MCF 10A (cell line): Measurements from ENCODE around the gene OPRL1. TPM values are rescaled to one million over a fixed set of nuclear protein-coding genes. Genes with fewer than 3 reads are reported as not detected.

Experiments used
- BruUV-seq: library from RNA; stranded (reverse); fragments of 400-500 nt; replicated peaks from 2 replicates; lab custom pipeline; 2021; lab: Mats Ljungman, UMichigan
- CTCF ChIA-PET: fragments of 300-600 bp; sonication (Branson Sonifier 250); formaldehyde crosslinking; extraction: SDS; loops from one replicate; lab custom pipeline; 2021; ENCODE audit warnings: antibody characterized with exemption, inconsistent platforms; lab: Yijun Ruan, JAX
- POLR2A ChIA-PET: fragments of 300-600, 350-650 bp; sonication (Branson Sonifier 250); formaldehyde crosslinking; extraction: SDS; loops from one replicate; lab custom pipeline; 2020; ENCODE audit warnings: antibody characterized with exemption, inconsistent platforms; lab: Yijun Ruan, JAX
- DNase-seq: peaks from one replicate; pipeline ENCODE4 v3.0.0-alpha.2; 2018; ENCODE audit not compliant: unreplicated experiment
- H3K27ac Mint-ChIP-seq: one replicate; pipeline ENCODE4 v1.8.0; 2022; ENCODE audit warnings: mild to moderate bottlenecking, low read depth, mixed read lengths; ENCODE audit not compliant: unreplicated experiment
- H3K27me3 Mint-ChIP-seq: one replicate; pipeline ENCODE4 v1.8.0; 2022; ENCODE audit warnings: mixed read lengths; ENCODE audit not compliant: insufficient read depth, unreplicated experiment
- H3K36me3 Mint-ChIP-seq: one replicate; pipeline ENCODE4 v1.8.0; 2022; ENCODE audit warnings: mild to moderate bottlenecking, moderate library complexity, mixed read lengths; ENCODE audit not compliant: insufficient read depth, unreplicated experiment
- H3K4me1 Mint-ChIP-seq: one replicate; pipeline ENCODE4 v1.8.0; 2022; ENCODE audit warnings: mixed read lengths; ENCODE audit not compliant: insufficient read depth, unreplicated experiment
- H3K4me3 Mint-ChIP-seq: one replicate; pipeline ENCODE4 v1.8.0; 2022; ENCODE audit warnings: mild to moderate bottlenecking, moderate library complexity, mixed read lengths; ENCODE audit not compliant: unreplicated experiment
- H3K9me3 Mint-ChIP-seq: one replicate; pipeline ENCODE4 v1.8.0; 2022; ENCODE audit warnings: mixed read lengths; ENCODE audit not compliant: unreplicated experiment
- CTCF ChIP-seq: fragments of 200-600 bp; IDR thresholded peaks from one replicate; pipeline ENCODE4 v1.8.0; 2022; ENCODE audit warnings: antibody characterized with exemption, mild to moderate bottlenecking; ENCODE audit not compliant: unreplicated experiment
- intact Hi-C: fragments of 100-400 bp; cut with micrococcal nuclease; formaldehyde crosslinking; loops from 2 replicates; pipeline ENCODE4 v1.14.1; 2022
- total RNA-seq: library from RNA; stranded (reverse); gene quantifications from 2 replicates; pipeline ENCODE4 v1.2.3, GENCODE V29; 2022

OPRL1 gene
- total RNA-seq, 1 experiment from 2014 or later, result 0.12 TPM

GRCh38 chr20:64095927-64096326 lies 16.0 kb downstream of the OPRL1 start:
- intact Hi-C loops, result no loop called here
- TF ChIP-seq CTCF, result no peak
- peaks cover 8% of the 10 kb centered on the region for H3K9me3 Mint-ChIP-seq
- H3K36me3 Mint-ChIP-seq, result no peaks in the 10 kb centered on the region
- CTCF ChIA-PET, result interaction anchor here (0.6 to 1.5 kb wide), 4 partner anchors 12 to 57 kb away, joined by 3 to 7 read pairs (median 4); partner anchors contain the start of gene LKAAEAR1
- H3K4me1 Mint-ChIP-seq, result no peaks in the 10 kb centered on the region
- H3K27ac Mint-ChIP-seq, result no peak overlapping the region
- H3K27me3 Mint-ChIP-seq, result peaks cover 4% of the 10 kb centered on the region
- no peak overlapping the region for H3K4me3 Mint-ChIP-seq
- POLR2A ChIA-PET, result no interaction called here
- BruUV-seq, result no TSS peak
- DNase-seq, result no peak

- ChIA-PET CTCF (interaction anchor here (0.6 to 1.5 kb wide), 4 partner anchors 13 to 58 kb away, joined by 3 to 7 read pairs (median 4); partner anchors contain the start of gene LKAAEAR1), POLR2A (no interaction called here)
- H3K4me1 Mint-ChIP-seq, result no peaks in the 10 kb centered on the region
- H3K4me3 Mint-ChIP-seq, result no peak overlapping the region
- BruUV-seq, result no TSS peak
- no peak for DNase-seq
- peaks cover 10% of the 10 kb centered on the region for H3K27me3 Mint-ChIP-seq
- H3K9me3 Mint-ChIP-seq, result peaks cover 8% of the 10 kb centered on the region
- no peak overlapping the region for H3K27ac Mint-ChIP-seq
- H3K36me3 Mint-ChIP-seq, result no peaks in the 10 kb centered on the region
- no peak for TF ChIP-seq CTCF
- intact Hi-C loops, result no loop called here
These were observed 16.7 kb downstream of the OPRL1 start for GRCh38 chr20:64096535-64096934.

GRCh38 chr20:64098471-64099013 lies 18.7 kb downstream of the OPRL1 start:
- H3K4me1 Mint-ChIP-seq, result no peaks in the 10 kb centered on the region
- no peak overlapping the region for H3K4me3 Mint-ChIP-seq
- DNase-seq, result no peak
- no peaks in the 10 kb centered on the region for H3K36me3 Mint-ChIP-seq
- H3K9me3 Mint-ChIP-seq, result peaks cover 8% of the 10 kb centered on the region
- intact Hi-C loops, result no loop called here
- H3K27me3 Mint-ChIP-seq, result peaks cover 27% of the 10 kb centered on the region
- no peak overlapping the region for H3K27ac Mint-ChIP-seq
- no peak for TF ChIP-seq CTCF
- POLR2A ChIA-PET, result no interaction called here
- no TSS peak for BruUV-seq
- CTCF ChIA-PET, result interaction anchor here (0.7 to 2.1 kb wide), 2 partner anchors 13 to 21 kb away, joined by 5 read pairs; no protein-coding TSS in a partner anchor

- intact Hi-C loops, result no loop called here
- Mint-ChIP-seq H3K9me3 (peaks cover 8% of the 10 kb centered on the region), H3K27me3 (peaks cover 34% of the 10 kb centered on the region), H3K36me3 (no peaks in the 10 kb centered on the region), H3K27ac (no peak overlapping the region), H3K4me3 (no peak overlapping the region), H3K4me1 (no peaks in the 10 kb centered on the region)
- no peak for TF ChIP-seq CTCF
- no TSS peak for BruUV-seq
- POLR2A ChIA-PET, result no interaction called here
- no peak for DNase-seq
- CTCF ChIA-PET, result interaction anchor here (0.7 to 2.1 kb wide), 3 partner anchors 14 to 22 kb away, joined by 3 to 5 read pairs (median 5); no protein-coding TSS in a partner anchor
These were observed 19.4 kb downstream of the OPRL1 start for GRCh38 chr20:64099086-64099786.
